Embryonic facial prominence (tissue), 1 donor: ENCODE results near the gene OLA1.

Source experiments
- DNase-seq: peaks from one replicate; pipeline ENCODE4 v3.0.0-alpha.2; 2016; ENCODE audit errors: extremely low spot score

Gene OLA1

DNA sequence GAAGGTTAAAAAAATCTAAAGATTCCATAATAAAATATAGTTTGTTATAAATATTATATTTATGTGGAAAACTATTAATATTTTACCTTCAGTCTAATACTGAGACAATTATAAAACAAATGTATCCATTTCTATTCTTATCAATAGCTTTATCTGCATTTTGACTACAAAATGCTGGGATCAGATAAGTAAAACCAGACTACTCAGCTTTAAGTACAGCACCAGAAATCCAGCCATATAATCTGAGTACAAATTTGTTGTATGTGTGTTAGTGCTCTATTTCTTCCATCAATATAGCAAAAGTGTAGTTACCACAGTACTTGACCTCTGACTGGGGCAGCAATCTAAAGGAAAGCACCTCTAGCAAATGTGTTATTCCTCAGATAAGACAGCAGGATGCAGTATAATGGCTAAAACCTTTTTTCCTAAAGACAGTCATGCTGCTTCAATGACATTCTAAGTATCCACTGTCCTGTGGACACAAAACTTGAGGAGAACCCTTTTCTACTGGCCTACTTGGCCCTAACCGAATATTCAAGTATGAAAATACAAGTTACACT is 68.1 kb downstream of the OLA1 start:
- no peak for DNase-seq

DNA sequence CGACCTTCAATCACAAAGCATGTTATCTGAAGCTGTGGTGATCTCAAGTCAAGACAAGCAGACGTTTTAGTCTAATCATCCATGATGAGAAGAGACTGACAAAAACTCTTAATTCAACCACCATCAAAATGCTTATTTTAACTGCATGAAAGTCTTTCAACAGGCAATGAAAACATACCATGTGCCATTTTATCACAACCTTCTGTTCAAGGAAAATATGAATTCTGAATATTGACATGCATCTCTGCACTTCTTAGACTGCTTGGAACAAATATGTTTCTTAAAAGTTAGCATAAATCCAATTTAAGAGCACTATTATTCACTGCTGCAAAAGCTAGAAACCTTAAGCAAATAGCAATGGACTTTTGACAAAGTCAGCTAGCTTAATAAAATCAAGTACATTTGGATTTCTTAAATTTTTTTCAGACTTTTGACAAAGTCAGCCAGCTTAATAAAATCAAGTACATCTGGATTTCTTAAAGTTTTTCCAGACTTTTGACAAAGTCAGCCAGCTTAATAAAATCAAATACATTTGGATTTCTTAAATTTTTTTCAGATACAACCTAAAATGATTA is 70.9 kb downstream of the OLA1 start:
- peak; percentile 16 for DNase-seq

DNA sequence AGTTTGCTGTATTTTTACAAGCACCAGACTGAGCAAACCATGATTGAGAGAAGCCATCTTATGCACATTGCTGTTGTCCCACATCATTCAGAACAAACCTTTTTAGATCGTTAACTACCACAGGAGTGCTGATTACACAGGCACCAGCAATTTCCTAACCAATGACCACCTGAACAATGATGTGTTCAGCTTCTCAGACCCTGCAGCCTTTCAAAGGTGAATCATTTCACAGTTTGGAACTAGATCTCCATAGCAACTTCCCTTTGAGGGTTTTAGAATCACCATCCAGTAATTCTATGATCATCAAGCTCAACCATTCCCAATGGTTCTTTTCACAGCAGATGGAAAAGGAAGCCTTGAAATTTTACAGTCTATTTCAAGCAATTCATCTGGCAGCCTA is 71.4 kb downstream of the OLA1 start:
- no peak for DNase-seq

DNA sequence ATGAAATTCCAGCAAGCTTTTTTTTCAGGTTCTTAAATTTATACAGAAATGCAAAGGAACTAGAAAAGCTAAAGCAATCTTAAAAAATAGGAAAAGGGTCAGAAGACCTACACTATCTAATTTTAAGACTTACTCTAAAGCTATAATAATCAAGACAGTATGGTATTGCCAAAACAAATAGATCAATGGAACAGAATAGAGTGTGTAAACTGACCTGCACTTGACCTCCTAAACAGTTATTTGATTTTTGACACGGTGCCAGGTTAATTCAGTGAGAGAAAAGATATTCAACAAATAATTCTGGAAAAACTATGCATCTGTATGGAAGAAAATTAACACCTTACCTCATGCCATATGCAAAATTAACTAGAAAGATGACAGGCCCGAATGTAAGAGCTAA is 73.6 kb downstream of the OLA1 start:
- DNase-seq, result no peak

GRCh38 chr2:174172802-174173355 is 75.5 kb downstream of the OLA1 start:
- DNase-seq, result no peak

DNA sequence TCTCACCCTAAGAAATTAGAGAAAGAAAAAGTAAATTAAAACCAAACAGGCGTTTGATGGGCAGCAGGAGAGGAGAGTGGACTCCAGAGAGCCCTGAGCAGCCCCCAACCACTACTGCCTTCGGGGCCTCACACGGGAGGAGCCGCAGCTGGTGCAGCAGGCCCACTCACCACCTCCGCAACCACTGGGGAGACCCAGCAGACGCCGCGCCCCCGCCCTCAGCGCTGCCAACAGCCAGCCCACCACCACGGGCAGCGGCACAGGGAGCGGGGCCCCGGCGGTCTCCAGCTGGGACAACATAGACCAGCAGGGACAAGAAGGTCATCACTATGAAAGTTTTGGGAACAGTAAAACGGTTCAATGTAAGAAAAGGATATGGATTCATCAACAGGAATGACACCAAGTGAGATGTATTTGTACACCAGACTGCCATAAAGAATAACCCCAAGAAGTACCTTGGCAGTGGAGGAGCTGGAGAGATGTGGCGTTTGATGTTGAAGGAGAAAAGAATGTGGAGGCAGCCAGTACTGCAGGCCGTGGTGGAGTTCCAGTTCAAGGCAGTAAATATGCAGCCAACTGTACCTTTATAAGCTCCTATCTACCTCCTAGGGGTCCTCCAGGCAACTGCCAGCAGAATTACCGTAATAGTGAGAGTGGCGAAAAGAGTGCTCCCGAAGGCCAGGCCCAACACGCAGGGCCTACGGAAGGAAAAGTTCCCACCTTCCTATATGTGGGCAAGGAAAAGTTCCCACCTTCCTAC is 76.5 kb downstream of the OLA1 start:
- DNase-seq, result no peak

DNA sequence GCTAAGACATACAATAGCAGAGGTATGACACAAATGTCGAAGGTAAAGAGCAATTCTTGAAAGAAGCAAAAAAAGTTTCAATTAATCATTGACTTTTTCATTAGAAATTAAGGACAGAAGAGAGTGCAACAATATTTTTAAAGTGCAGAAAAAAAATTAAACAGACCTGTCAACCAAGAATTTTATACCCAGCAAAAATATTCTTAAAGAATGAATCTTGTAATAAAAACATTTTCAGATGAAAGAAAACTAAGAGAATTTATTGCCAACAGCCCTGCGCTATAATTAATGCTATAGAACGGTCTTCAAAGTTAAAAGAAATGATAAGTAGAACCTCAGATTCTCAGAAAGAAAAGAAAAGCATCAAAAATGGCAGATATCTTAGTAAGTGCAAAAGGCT is 79.0 kb downstream of the OLA1 start:
- no peak for DNase-seq

- no peak for DNase-seq
Measured at GRCh38 chr2:174166261-174166660, 82.1 kb downstream of the OLA1 start.

- DNase-seq, result no peak
Measured at GRCh38 chr2:174161490-174161889, 86.8 kb downstream of the OLA1 start.

DNA sequence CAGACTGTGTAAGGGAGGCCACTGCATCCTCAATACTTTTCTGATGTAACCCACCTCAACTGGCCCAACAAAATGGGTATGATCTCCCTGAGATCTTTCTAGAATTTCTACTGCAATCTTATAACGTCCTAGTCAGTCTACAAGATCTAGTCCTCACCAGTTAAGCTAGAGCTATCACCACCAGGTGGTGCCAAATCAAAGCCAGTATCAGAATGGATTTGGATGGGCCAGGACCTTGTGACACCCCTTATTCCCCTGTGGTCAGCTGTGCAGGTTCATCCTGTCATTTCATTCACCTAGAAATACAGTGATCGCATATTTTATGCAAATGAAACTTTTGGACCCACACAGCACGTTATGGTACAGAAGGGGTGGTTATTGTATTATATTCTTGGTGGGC is 90.3 kb downstream of the OLA1 start:
- DNase-seq, result no peak

DNA sequence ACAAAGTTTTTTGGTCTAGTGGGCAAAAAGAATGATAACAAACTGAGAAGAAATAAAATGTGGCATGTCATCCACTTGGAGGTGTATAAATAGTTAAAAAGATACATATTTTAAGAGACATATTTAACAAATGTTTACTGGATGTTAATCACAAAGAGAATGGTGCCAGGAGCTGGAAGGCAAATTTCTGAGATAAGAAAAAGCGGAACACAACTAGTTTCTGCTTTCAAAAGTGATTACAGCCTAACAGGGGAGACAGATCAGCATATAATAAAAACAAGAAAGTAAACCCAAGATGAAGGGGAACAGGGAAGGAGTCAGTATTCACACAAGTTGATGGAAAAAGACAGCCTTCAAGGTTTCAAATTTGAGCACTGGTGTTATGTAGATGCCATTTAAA is 91.3 kb downstream of the OLA1 start:
- no peak for DNase-seq

DNA sequence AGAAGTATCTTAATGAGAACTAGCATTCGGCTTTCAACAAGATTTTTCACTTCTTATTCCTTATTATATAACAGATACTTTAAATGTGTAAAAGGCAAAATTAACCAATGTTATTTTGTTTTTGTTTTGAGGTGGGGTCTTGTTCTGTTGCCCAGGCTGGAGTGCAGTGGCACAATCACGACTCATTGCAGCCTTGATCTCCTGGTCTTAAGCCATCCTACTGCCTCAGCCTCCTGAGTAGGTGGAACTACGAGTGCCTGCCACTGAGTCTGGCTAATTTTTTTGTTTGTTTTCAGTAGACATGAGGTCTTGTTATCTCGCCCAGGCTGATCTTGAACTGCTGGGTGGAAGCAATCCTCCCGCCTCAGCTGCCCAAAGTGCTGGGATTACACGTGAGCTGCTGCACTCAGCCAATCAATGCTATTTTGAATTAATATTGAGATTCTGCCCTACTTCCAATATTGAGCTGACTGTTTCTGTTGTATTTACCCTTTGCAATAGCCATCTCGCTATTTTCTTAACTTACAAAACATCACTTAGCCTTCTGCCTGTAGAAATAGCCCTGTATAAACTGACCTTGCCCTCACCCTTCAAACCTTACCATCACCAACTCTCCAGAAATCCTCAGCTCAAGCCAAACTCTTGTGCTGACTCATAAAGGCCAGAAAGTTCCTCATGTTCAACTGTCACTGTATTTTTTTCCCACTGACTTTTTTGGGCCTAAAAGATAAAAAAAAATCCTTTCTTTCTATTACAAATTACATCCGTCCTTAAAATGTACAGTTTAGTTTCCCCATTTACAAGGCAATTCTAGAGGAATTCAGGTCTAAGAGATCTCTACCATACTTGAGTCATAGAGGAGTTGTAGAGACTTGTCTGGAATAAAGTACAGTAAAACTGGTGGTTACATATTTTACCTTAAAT is 94.3 kb downstream of the OLA1 start:
- DNase-seq, result no peak

DNA sequence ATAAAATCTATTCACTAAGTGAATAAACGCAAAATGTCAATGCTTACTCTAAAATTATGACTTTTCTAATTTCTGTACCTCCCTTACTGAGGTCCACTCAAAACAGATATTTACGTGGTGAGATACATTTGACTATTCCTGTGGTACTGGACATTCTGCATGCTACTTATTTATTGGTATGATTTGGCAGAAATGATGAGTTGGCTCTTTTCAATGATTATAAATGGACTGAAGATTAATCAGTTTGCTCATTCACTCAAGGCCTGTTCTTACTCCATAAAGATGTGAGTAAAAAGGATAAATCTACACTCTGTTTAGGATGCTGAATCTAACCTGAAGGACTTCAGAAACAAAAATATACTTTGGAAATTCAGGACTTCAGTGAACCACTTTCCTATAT is 98.8 kb downstream of the OLA1 start:
- DNase-seq, result no peak

DNA sequence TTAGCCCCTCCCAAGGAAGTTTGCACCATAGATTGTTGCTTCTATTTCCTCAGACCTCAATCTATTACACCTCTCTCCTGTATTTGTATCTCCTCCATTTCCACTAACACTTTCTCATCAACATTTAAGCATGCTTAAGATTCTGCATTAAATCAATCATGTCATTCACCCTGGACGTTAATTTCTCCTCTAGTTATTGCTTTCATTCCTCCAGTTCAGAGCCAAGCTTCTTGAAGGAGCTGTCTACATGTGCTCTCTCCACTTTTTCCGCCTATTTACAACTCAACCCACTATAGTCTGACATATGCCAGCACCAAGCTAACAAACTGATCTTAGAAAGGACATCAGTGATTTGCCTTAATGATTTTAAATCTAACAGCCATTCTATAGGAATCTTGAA is 99.5 kb downstream of the OLA1 start:
- no peak for DNase-seq

DNA sequence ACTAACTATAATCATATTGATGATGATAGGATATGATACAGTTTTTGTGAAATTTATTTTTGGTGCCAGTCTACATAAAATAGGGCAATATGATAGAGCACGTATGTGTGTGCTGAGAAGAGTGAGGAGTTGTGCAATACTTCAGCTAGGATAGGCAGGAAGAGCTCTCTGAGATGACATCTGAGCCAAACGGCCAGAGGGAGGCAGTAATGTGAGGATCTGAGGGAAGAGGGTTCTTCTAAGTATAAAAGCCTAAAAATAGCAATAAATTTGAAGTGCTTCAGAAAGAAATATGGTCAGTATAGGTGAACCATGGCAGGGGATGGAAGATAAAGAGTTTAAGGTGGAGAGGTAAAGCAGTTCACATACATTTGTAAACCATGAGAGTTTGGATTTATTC is 102.5 kb downstream of the OLA1 start:
- DNase-seq, result no peak

GRCh38 chr2:174142290-174142689 is 106.0 kb downstream of the OLA1 start:
- DNase-seq, result no peak

DNA sequence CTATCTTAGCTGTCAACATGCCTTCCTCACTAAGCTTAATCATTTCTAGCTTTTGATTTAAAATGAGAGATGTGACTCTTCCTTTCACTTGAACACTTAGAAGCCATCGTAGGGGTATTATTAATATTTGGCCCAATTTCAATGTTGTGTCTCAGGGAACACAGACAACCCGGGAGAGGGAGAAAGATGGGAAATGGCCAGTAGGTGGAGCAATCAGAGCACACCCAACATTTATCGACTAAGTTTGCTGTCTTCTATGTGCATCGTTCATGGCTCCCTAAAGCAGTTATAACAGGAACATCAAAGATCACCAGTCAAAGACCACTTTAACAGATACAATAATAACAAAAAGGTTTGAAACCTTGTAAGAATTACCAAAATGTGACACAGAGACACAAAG is 110.2 kb downstream of the OLA1 start:
- no peak for DNase-seq

GRCh38 chr2:174135981-174136380 is 112.4 kb downstream of the OLA1 start:
- no peak for DNase-seq

DNA sequence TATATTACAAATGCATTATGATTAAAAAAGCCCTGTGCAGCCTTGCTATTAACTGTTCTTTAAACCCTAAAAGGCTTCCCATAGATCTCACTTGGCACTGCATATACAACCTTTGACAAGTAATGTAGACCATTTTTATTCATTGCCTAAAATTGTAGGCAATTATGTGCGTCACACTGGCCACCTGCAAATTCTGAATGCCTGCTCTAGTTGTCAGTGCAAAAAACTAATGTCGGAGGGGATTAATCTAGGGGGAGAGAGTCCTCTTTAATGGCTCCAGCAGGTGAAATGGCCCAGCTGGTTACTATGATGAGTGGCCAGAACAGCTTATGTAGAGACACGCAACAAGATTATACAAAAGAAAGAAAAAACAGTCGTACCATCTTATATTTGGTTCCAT is 123.2 kb downstream of the OLA1 start:
- DNase-seq, result no peak

DNA sequence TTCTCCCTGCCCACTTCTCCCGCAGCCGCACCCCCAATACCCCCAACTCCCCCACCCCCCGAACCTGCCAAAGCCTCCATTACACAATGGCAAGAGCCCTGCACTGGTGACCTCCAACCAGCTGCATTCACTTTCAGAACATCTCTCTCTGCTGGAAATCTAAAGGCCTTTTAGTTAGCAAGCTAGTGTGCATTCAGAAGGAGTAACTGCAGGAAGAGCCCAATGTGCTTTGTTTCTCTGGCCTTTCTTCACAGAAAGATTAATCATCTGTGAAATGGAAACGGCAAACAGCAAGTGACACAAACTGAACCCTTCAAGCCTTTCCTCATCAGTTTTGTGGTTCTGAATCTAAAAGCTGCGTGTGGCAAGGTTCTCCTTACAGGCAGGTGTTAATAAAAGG is 124.2 kb downstream of the OLA1 start:
- no peak for DNase-seq

DNA sequence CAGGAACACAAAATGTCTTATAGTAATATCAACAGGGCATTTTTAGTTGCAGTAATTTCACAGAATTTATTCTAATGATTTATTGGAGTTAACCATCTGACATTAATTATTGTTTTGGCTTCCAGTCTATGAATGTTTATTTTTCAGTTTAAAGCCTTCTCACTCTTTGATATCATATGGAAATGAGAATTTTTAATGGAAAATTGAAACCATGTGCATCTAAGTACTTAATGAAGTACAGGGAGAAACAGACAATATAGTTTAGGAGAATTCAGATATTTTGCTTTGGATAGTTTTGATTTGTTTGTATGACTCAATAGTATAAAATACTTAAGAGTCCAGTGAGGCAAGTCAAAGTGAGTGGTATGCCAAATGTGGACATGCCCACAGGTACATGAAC is 126.1 kb downstream of the OLA1 start:
- no peak for DNase-seq

GRCh38 chr2:174121612-174122011 is 126.7 kb downstream of the OLA1 start:
- no peak for DNase-seq
